Cardiac septum (tissue), 1 donor: ENCODE results near the gene FGF11. TPM values are rescaled to one million over a fixed set of nuclear protein-coding genes. Genes with fewer than 3 reads are reported as not detected.

Source experiments
- DNase-seq: peaks from one replicate; pipeline ENCODE4 v3.0.0-alpha.2; 2020; ENCODE audit warnings: low spot score
- intact Hi-C: fragments of 100-400 bp; cut with DNase I; formaldehyde crosslinking; loops from one replicate; pipeline ENCODE4 v1.14.0; 2022
- total RNA-seq: library from RNA; stranded (reverse); fragmentation: NEBNext Ultra II Directional; extraction: Animal tissue kit (Norgen Biotek cat#: 25700); gene quantifications from one replicate; pipeline ENCODE4 v1.2.1, GENCODE V29; 2021
- donor health status: DM: no; HTN: no; CAD: no.

FGF11 gene
- total RNA-seq, 1 donor from 2014 or later, result 3.9 TPM

GRCh38 chr17:7484919-7485377 lies 45.6 kb downstream of the FGF11 start:
- intact Hi-C loops, result loop anchor here (1.0 to 2.0 kb wide), 3 partner anchors 46 to 134 kb away; partner anchors contain the start of genes FGF11 and TNFSF13

GRCh38 chr17:7486181-7486580 lies 46.9 kb downstream of the FGF11 start:
- DNase-seq, result no peak
- intact Hi-C loops, result no loop called here

More at GRCh38 chr17:7484919-7485377, 45.6 kb downstream of the FGF11 start:
- no peak for DNase-seq

GRCh38 chr17:7490144-7490543 lies 50.8 kb downstream of the FGF11 start:
- no peak for DNase-seq
- intact Hi-C loops, result no loop called here

- no peak for DNase-seq
- intact Hi-C loops, result no loop called here
These were observed 52.3 kb downstream of the FGF11 start for GRCh38 chr17:7491583-7491982.

- no peak for DNase-seq
- intact Hi-C loops, result no loop called here
These were observed 54.6 kb downstream of the FGF11 start for GRCh38 chr17:7493941-7494340.

Other genes with a start within 250 kb of the FGF11 start
- gene DLG4, start 219.7 kb upstream of the FGF11 start, total RNA-seq, result 16.0 TPM
- gene ACADVL, start 219.6 kb upstream of the FGF11 start, total RNA-seq, result 966 TPM
- gene DVL2, start 205.0 kb upstream of the FGF11 start, total RNA-seq, result 22.5 TPM
- gene PHF23, start 200.1 kb upstream of the FGF11 start, total RNA-seq, result 20.5 TPM
- gene GABARAP, start 197.1 kb upstream of the FGF11 start, total RNA-seq, result 449 TPM
- 111 TPM for gene CTDNEP1, start 187.8 kb upstream of the FGF11 start, total RNA-seq
- gene ELP5, start 187.3 kb upstream of the FGF11 start, total RNA-seq, result 57.5 TPM
- 0.75 TPM for gene CLDN7, start 177.0 kb upstream of the FGF11 start, total RNA-seq
- 73.5 TPM for gene SLC2A4, start 157.8 kb upstream of the FGF11 start, total RNA-seq
- 1.2 TPM for gene YBX2, start 144.9 kb upstream of the FGF11 start, total RNA-seq
- 263 TPM for gene EIF5A, start 131.9 kb upstream of the FGF11 start, total RNA-seq
- gene GPS2, start 124.2 kb upstream of the FGF11 start, total RNA-seq, result 49.0 TPM
- 29.9 TPM for gene NEURL4, start 110.2 kb upstream of the FGF11 start, total RNA-seq
- 16.4 TPM for gene ACAP1, start 103.0 kb upstream of the FGF11 start, total RNA-seq
- 9.6 TPM for gene KCTD11, start 87.3 kb upstream of the FGF11 start, total RNA-seq
- gene TMEM95, start 84.4 kb upstream of the FGF11 start, total RNA-seq, result not detected
- 2.0 TPM for gene TNK1, start 58.4 kb upstream of the FGF11 start, total RNA-seq
- gene PLSCR3, start 45.0 kb upstream of the FGF11 start, total RNA-seq, result 16.8 TPM
- 67.7 TPM for gene TMEM256, start 35.4 kb upstream of the FGF11 start, total RNA-seq
- 11.0 TPM for gene NLGN2, start 31.7 kb upstream of the FGF11 start, total RNA-seq
- gene SPEM1, start 19.2 kb upstream of the FGF11 start, total RNA-seq, result not detected
- gene SPEM2, start 13.9 kb upstream of the FGF11 start, total RNA-seq, result not detected
- gene SPEM3, start 10.7 kb upstream of the FGF11 start, total RNA-seq, result not detected
- gene TMEM102, start 4.1 kb upstream of the FGF11 start, total RNA-seq, result 2.6 TPM
- 9.9 TPM for gene CHRNB1, start 5.5 kb downstream of the FGF11 start, total RNA-seq
- gene ZBTB4, start 40.1 kb downstream of the FGF11 start, total RNA-seq, result 69.4 TPM
- gene SLC35G6, start 41.9 kb downstream of the FGF11 start, total RNA-seq, result not detected
- gene POLR2A, start 44.9 kb downstream of the FGF11 start, total RNA-seq, result 56.4 TPM
- gene TNFSF12, start 109.5 kb downstream of the FGF11 start, total RNA-seq, result 33.9 TPM
- gene TNFSF13, start 119.2 kb downstream of the FGF11 start, total RNA-seq, result 4.9 TPM
- 33.8 TPM for gene SENP3, start 122.4 kb downstream of the FGF11 start, total RNA-seq
- 11.4 TPM for gene CD68, start 140.1 kb downstream of the FGF11 start, total RNA-seq
- gene MPDU1, start 144.3 kb downstream of the FGF11 start, total RNA-seq, result 22.4 TPM
- 1.1 TPM for gene SOX15, start 150.6 kb downstream of the FGF11 start, total RNA-seq
- 83.5 TPM for gene FXR2, start 175.4 kb downstream of the FGF11 start, total RNA-seq
- 60.3 TPM for gene SAT2, start 188.3 kb downstream of the FGF11 start, total RNA-seq
- gene SHBG, start 190.6 kb downstream of the FGF11 start, total RNA-seq, result 0.62 TPM
- 2.7 TPM for gene ATP1B2, start 211.4 kb downstream of the FGF11 start, total RNA-seq
- gene TP53, start 248.0 kb downstream of the FGF11 start, total RNA-seq, result 17.5 TPM
- gene WRAP53, start 249.0 kb downstream of the FGF11 start, total RNA-seq, result 3.2 TPM